ENCODE results near the gene RTL5.

The RTL5 gene

DNA sequence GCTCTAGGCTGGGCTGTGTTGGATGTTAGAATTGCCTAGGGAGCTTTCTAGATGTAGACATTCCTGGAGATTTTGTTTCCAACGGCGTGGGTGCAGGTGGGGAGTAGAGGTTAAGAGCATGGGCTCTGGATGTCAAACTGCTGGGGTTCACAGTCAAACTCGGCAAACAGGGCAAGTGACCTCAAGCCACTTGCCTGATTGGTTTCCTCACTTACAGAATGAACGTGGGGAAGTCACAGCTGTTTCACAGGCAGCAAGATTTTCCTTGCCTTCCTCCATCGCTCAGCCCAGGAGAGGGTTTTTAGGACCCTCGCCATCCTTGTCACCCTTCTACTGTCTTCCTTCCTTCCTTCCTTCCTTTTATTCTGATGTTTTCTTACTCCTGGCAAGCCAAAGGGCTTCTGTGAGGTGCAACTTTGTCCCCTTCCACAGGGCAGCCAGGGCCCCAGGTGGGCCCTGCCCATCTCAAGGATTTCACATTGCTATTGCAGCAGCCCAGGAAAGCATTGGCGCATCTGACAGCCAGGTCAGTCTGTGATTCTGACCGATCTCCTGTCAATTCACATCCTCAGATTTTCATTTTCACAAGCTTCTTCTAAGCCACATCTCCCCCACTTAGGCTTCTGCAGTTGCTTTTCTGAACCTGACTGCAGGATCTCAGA, 7.0 kb downstream of the RTL5 start:
- DNase-seq (ENCODE audit: extremely low read depth, insufficient read length), result no peak
- Histone ChIP-seq H3K36me3 (ENCODE audit: control insufficient read depth, insufficient read depth, low read length) (no peaks in the 10 kb centered on the region), H3K27me3 (replicated peaks; ENCODE audit: control insufficient read depth, insufficient read depth, low read length) (no peaks in the 10 kb centered on the region; the same call in 1 of the 2 replicates), H3K4me3 (replicated peaks; ENCODE audit: low read depth, low read length) (no peak overlapping the region)
- TF ChIP-seq, protein P1, sequence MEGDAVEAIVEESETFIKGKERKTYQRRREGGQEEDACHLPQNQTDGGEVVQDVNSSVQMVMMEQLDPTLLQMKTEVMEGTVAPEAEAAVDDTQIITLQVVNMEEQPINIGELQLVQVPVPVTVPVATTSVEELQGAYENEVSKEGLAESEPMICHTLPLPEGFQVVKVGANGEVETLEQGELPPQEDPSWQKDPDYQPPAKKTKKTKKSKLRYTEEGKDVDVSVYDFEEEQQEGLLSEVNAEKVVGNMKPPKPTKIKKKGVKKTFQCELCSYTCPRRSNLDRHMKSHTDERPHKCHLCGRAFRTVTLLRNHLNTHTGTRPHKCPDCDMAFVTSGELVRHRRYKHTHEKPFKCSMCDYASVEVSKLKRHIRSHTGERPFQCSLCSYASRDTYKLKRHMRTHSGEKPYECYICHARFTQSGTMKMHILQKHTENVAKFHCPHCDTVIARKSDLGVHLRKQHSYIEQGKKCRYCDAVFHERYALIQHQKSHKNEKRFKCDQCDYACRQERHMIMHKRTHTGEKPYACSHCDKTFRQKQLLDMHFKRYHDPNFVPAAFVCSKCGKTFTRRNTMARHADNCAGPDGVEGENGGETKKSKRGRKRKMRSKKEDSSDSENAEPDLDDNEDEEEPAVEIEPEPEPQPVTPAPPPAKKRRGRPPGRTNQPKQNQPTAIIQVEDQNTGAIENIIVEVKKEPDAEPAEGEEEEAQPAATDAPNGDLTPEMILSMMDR (IDR thresholded peaks at IDR 0.05; ENCODE audit: insufficient read depth, low read length, poor library complexity, severe bottlenecking), result no peak

DNA sequence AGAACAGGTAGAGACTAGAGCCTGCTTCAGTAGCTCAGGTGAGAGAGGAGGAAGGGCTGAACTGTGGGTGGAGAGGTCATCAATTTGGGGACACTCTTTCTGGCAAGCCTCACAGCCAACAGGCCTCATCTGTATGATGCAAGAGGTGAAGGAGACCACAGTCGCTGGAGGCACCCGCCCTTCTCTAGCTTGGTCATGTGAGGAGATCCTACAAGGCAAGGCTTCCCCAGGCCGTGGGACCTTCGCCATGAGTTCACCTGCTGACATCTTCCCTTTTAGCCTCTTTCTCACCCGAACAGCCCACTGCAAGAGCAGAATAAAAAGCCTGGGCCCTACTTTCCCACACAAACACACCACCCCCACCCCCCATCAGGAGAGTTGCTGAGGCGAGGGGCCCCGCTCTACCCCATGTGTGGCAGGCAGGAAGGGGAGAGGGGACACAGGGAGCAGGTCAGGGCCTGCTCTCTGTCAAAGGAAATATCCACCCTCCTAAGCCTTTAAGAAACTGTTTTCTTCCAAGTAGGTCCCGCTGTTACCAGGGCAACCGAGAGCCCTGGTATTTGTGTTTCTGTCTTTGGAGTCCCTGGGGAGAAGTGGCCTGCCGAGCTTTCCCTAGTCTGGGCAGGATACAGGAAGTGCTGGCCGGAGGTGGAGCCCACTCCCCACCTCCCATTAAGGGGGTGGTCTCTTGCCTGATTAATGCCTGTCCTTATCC, 8.1 kb downstream of the RTL5 start:
- H3K27me3 ChIP-seq (replicated peaks; ENCODE audit: control insufficient read depth, insufficient read depth, low read length), result no peaks in the 10 kb centered on the region; the same call in 1 of the 2 replicates
- no peak for DNase-seq (ENCODE audit: extremely low read depth, insufficient read length)
- no peak overlapping the region for H3K4me3 ChIP-seq (replicated peaks; ENCODE audit: low read depth, low read length)
- no peaks in the 10 kb centered on the region for H3K36me3 ChIP-seq (ENCODE audit: control insufficient read depth, insufficient read depth, low read length)
- TF ChIP-seq, protein P1 (IDR thresholded peaks at IDR 0.05; ENCODE audit: insufficient read depth, low read length, poor library complexity, severe bottlenecking), result no peak

DNA sequence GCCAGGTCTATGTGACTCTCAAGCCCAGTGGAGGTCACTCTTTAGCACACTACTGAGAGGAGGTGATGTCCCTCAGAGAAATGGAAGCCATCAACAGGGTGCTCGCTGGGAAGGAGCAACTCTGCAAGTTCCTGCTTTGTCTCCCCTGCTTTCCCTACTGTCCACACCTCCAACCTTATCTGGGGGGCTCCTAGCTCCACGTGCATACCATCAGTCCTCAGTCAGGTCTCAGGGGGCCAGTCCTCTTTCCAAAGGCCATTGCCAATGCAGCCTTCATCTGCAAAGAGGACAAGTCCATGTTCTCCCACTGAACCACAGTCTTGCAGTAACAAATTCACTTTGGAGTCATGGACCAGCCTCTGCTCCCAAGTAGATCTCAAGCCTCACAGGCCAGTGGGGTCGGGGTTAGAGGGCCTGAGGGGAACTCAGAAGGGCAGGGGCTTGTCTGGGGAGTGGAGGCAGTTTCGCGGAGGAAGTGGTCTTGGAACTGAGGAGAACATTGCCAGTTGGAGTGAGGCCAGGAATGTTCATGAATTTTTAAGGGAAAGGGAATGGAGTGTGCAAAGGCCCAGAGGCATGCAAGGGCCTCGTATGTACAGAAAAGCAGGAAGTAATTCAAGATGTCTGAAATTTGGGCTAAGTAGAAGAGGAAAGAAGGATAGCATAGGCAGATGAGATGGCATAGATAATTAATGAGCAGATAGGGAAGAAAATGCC, 8.9 kb downstream of the RTL5 start:
- DNase-seq (ENCODE audit: extremely low read depth, insufficient read length), result no peak
- TF ChIP-seq, protein P1 (IDR thresholded peaks at IDR 0.05; ENCODE audit: insufficient read depth, low read length, poor library complexity, severe bottlenecking), result no peak
- Histone ChIP-seq H3K27me3 (replicated peaks; ENCODE audit: control insufficient read depth, insufficient read depth, low read length) (no peaks in the 10 kb centered on the region; the same call in 1 of the 2 replicates), H3K36me3 (ENCODE audit: control insufficient read depth, insufficient read depth, low read length) (no peaks in the 10 kb centered on the region), H3K4me3 (replicated peaks; ENCODE audit: low read depth, low read length) (no peak overlapping the region)

DNA sequence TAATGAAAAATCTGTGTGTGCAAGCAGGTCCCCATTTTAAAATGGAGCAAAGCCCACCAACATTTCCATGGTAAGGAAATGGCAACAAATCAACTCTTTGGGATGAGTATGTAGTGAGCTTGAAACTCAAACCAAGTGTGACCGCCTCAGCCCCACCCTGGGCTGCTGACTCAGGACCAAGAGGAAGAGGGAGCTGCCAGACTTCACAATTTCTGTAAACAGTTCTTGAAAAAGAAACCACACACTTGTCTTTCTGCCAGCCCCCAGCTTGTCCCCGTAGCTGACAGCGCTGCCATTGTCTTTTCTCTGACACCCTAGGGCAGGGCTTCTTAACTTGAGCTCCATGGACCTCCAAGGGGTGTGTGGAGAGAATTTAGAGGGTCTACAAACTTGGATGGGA, 10.3 kb downstream of the RTL5 start:
- TF ChIP-seq, protein P1 (IDR thresholded peaks at IDR 0.05; ENCODE audit: insufficient read depth, low read length, poor library complexity, severe bottlenecking), result no peak
- Histone ChIP-seq H3K27me3 (replicated peaks; ENCODE audit: control insufficient read depth, insufficient read depth, low read length) (no peaks in the 10 kb centered on the region; the same call in 1 of the 2 replicates), H3K36me3 (ENCODE audit: control insufficient read depth, insufficient read depth, low read length) (no peaks in the 10 kb centered on the region), H3K4me3 (replicated peaks; ENCODE audit: low read depth, low read length) (no peak overlapping the region)
- DNase-seq (ENCODE audit: extremely low read depth, insufficient read length), result no peak

DNA sequence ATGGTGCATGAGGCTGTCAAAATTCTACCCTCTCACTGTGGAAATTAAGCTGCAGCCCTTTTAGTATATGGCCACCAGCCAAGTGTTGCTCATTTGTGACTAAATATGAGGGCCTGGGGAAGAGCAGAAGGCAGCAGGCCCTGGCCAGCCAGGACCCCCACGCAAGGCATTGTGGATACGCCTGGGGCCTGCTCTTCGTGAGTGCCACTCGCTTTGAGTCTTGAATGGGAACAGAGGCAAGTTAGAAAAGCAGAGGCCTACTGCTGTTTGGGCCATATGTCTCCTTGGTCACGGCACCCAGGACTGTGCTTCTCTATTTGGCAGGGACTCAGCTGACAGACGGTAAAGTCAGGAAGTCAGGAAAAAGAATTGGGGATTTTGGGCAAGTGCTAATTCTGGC, 10.9 kb downstream of the RTL5 start:
- TF ChIP-seq, protein P1 (IDR thresholded peaks at IDR 0.05; ENCODE audit: insufficient read depth, low read length, poor library complexity, severe bottlenecking), result no peak

More for the DNA sequence above, 10.9 kb downstream of the RTL5 start:
- Histone ChIP-seq H3K36me3 (ENCODE audit: control insufficient read depth, insufficient read depth, low read length) (no peaks in the 10 kb centered on the region), H3K27me3 (replicated peaks; ENCODE audit: control insufficient read depth, insufficient read depth, low read length) (no peaks in the 10 kb centered on the region; the same call in 1 of the 2 replicates), H3K4me3 (replicated peaks; ENCODE audit: low read depth, low read length) (no peak overlapping the region)
- DNase-seq (ENCODE audit: extremely low read depth, insufficient read length), result no peak

All from GM06990 (cell line).